Measurements from ENCODE around the gene HSF5. TPM values are rescaled to one million over a fixed set of nuclear protein-coding genes. Genes with fewer than 3 reads are reported as not detected.

The HSF5 gene
- total RNA-seq, 1 donor from 2014 or later: 0.07 TPM

DNA sequence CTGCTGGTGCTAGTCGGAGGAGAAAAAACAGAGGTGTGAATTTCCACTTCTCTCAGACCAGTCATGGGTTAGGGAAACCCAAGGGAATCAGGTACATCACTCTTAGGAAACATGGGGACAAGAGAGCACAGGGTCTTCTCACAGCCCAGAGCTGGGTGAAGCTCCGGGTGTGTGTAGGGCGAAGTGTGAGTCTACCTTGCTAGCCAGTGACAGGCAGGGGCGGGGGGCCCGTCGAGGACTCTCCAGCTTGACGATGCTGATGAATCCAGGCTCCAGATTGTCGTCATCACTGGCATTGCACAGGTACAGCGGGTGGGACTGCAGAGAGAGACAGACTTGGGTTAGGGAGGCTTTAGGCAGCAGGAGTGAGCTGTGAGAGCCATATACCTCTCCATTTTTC, 117.5 kb downstream of the HSF5 start:
- DNase-seq (ENCODE audit: low read depth, low spot score): no peak

DNA sequence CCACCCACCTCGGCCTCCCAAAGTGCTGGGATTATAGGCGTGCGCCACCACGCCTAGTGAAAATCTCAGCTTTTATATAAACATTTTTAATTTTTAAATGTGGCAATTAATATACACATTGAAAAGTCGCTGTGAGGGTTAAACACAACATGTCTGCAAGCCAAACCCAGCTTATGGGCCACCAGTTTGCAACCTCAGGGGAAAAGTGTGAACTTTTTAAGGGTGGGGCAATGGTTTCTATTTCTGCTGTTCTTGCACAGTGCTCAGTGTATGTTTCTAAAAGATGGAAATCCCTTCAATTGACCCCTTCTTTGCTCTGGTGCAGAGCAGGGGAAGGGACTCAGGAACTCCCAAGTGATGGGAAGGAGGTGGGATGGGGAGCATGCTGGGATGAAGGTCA, 117.9 kb downstream of the HSF5 start:
- DNase-seq (ENCODE audit: low read depth, low spot score): no peak

Other genes starting within 250 kb of the HSF5 start
- gene LPO, start 249.8 kb downstream of the HSF5 start, total RNA-seq: not detected in 2 replicates
- under 0.01 TPM in 1 of 2 replicates, not detected in the other for gene MPO, start 207.5 kb downstream of the HSF5 start, total RNA-seq
- gene TSPOAP1, start 159.6 kb downstream of the HSF5 start, total RNA-seq: not detected in 2 replicates
- gene SUPT4H1, start 136.2 kb downstream of the HSF5 start, total RNA-seq: 39.5 and 51.4 TPM in 2 replicates
- gene RNF43, start 70.9 kb downstream of the HSF5 start, total RNA-seq: 0.11 and 0.13 TPM in 2 replicates
- 51.5 and 80.0 TPM in 2 replicates for gene MTMR4, start 26.2 kb upstream of the HSF5 start, total RNA-seq
- gene TEX14, start 203.6 kb upstream of the HSF5 start, total RNA-seq: under 0.01 TPM in 2 replicates
- gene RAD51C, start 204.2 kb upstream of the HSF5 start, total RNA-seq: 24.7 and 53.9 TPM in 2 replicates

All from pulmonary artery endothelial cell (primary cell).